ENCODE results near the gene EPHB1. TPM values are rescaled to one million over a fixed set of nuclear protein-coding genes. Genes with fewer than 3 reads are reported as not detected.

The EPHB1 gene
- total RNA-seq, 1 experiment from 2014 or later = 0.11 TPM

DNA sequence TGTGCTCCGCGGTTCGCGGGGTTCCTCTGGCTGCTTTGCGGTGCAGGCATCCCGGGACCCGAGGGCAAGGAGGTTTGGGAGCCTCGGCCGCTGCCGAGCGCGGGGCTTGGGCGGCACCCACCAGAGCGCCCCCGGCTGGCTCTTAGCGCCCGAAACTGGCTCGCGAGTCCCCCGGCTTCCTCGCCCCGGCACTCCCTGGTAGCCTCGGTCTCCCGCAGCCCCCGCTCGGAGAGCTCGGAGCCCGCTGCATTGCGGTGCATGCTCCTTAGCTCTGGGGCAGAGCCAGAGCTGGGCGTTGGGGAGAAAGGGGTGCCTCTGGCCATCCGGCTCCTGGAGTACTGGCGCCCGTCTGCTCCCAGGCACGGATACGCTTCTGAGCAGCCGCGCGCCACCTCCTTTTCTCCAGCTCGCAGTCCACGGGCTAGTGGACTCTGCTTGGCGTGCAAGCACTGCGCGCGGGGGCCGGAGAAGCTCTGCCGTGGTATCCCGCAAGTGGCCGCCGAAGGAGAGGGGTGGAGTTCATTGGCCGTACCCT lies 753 bp downstream of the EPHB1 start:
- ChIA-PET CTCF (interaction anchor here (0.8 to 2.5 kb wide), 2 partner anchors 706 to 708 kb away, joined by 6 to 12 read pairs; no protein-coding TSS in a partner anchor), POLR2A (ENCODE audit: low non-redundant PET) (interaction anchor here (0.7 kb wide), 1 partner anchor 42 kb away, joined by 19 read pairs; no protein-coding TSS in a partner anchor)
- Histone ChIP-seq H3K36me3 (ENCODE audit: insufficient read depth, low read length, poor library complexity, severe bottlenecking) (no peaks in the 10 kb centered on the region), H3K27me3 (replicated peaks; ENCODE audit: insufficient read depth, low read depth, low read length, poor library complexity) (peaks cover 58% of the 10 kb centered on the region), H3K4me3 (ENCODE audit: low read depth, low read length, poor library complexity, severe bottlenecking) (peak overlapping the region; percentile 46), H3K9me3 (ENCODE audit: low read depth, low read length, poor library complexity, severe bottlenecking) (no peaks in the 10 kb centered on the region), H3K4me1 (ENCODE audit: insufficient read depth, low read length, poor library complexity, severe bottlenecking) (peaks cover 9% of the 10 kb centered on the region), H3K27ac (ENCODE audit: low read depth, low read length, poor library complexity, severe bottlenecking) (no peak overlapping the region)
- TF ChIP-seq EZH2 (IDR thresholded peaks at IDR 0.05; ENCODE audit: borderline replicate concordance, low read depth, low read length, poor library complexity, severe bottlenecking) = peak; percentile 27
- TF ChIP-seq, protein P1, sequence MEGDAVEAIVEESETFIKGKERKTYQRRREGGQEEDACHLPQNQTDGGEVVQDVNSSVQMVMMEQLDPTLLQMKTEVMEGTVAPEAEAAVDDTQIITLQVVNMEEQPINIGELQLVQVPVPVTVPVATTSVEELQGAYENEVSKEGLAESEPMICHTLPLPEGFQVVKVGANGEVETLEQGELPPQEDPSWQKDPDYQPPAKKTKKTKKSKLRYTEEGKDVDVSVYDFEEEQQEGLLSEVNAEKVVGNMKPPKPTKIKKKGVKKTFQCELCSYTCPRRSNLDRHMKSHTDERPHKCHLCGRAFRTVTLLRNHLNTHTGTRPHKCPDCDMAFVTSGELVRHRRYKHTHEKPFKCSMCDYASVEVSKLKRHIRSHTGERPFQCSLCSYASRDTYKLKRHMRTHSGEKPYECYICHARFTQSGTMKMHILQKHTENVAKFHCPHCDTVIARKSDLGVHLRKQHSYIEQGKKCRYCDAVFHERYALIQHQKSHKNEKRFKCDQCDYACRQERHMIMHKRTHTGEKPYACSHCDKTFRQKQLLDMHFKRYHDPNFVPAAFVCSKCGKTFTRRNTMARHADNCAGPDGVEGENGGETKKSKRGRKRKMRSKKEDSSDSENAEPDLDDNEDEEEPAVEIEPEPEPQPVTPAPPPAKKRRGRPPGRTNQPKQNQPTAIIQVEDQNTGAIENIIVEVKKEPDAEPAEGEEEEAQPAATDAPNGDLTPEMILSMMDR (conservative IDR thresholded peaks at IDR 0.05; ENCODE audit: low read depth, low read length) = no peak
- DNase-seq (ENCODE audit: low spot score) = peak; percentile 11
- no TSS peak for BruUV-seq (replicated peaks)
- intact Hi-C loops (cut with micrococcal nuclease; ENCODE audit: unreplicated experiment) = loop anchor here (1.0 to 5.0 kb wide), 4 partner anchors 195 to 1246 kb away; no protein-coding TSS in a partner anchor

DNA sequence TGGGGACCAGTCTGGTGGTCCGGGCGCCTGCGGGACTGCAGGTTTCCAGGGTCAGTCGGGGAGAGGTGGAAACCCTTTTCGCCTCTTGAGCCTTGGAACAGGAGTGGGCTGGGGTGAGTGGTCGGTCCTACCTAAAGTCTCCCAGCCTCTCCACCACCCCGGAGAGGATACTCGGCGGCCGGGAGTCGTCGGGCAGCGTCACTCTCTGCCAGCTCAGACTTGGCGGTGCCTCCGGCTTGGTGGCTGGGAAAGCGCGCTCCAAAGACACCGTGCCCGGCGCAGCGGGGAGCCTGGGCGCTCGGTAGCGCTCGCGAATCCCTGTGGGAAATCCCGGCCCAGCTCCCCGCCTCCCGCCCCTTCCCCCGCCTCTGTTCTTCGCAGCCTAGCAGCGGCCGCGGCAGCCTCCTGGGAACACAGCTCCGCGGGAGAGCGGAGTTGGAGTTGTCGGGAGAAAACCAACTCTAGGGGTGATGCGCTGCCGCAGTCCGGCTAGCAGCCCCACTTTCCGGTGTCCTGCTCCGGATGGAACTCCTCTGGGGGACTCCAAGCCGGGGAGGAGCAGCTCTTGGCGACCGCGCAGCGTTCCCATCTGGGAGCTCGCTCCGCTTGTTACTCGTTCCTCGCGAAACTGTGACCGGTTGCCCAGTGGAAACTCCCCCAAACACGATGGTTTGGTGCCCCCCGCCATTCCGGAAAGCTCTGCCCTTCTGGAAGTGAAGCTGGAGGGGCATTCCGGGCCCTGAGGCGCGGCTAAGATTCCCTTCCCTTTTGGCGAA lies 1.4 kb downstream of the EPHB1 start:
- peak; percentile 24 for DNase-seq (ENCODE audit: low spot score)
- Histone ChIP-seq H3K4me1 (ENCODE audit: insufficient read depth, low read length, poor library complexity, severe bottlenecking) (peaks cover 9% of the 10 kb centered on the region), H3K27me3 (replicated peaks; ENCODE audit: insufficient read depth, low read depth, low read length, poor library complexity) (peaks cover 62% of the 10 kb centered on the region), H3K36me3 (ENCODE audit: insufficient read depth, low read length, poor library complexity, severe bottlenecking) (no peaks in the 10 kb centered on the region), H3K27ac (ENCODE audit: low read depth, low read length, poor library complexity, severe bottlenecking) (no peak overlapping the region), H3K4me3 (ENCODE audit: low read depth, low read length, poor library complexity, severe bottlenecking) (peak overlapping the region; percentile 46), H3K9me3 (ENCODE audit: low read depth, low read length, poor library complexity, severe bottlenecking) (no peaks in the 10 kb centered on the region)
- ChIA-PET CTCF (interaction anchor here (0.6 kb wide), 1 partner anchor 136 kb away, joined by 4 read pairs; no protein-coding TSS in a partner anchor), POLR2A (ENCODE audit: low non-redundant PET) (interaction anchor here (0.7 kb wide), 1 partner anchor 42 kb away, joined by 19 read pairs; no protein-coding TSS in a partner anchor)
- no TSS peak for BruUV-seq (replicated peaks)
- TF ChIP-seq, protein P1 (conservative IDR thresholded peaks at IDR 0.05; ENCODE audit: low read depth, low read length) = no peak
- peak; percentile 94 for TF ChIP-seq EZH2 (IDR thresholded peaks at IDR 0.05; ENCODE audit: borderline replicate concordance, low read depth, low read length, poor library complexity, severe bottlenecking)
- intact Hi-C loops (cut with micrococcal nuclease; ENCODE audit: unreplicated experiment) = loop anchor here (5.0 kb wide), 1 partner anchor 1246 kb away; no protein-coding TSS in a partner anchor

DNA sequence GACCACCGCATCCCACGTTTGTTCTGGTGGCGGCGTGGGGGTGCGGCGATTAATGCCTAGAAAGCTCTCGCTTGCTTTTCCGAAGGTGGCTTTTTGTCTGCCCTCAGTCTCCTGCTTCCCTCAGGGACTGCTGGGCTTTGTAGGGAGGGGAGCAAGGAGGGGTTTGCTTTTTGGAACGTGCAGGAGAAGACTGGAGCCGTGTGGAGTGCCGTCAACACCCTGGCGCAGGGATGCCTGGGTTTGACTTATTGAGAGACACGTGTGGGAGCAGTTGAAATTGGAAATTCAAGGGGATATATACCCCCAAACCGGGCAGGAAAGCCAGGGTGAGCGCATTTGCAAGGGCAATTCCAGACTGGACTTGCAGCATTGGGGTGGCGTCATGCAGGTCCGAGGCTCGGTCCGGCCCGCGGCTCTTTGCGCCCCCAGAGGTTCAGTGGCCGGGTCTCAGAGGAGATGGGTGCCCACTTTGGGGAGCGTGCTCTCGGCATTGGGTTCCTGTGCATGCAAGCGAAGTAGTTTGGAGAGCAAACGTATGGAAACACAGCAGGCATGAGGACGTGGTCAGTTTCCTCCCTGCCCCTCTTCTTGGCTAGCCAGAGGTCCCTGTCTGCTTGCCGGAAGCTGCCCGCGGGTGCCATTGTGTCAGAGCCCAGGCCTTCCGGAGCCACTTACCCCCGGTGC lies 2.1 kb downstream of the EPHB1 start:
- BruUV-seq (replicated peaks) = no TSS peak
- CTCF ChIA-PET = no interaction called here

More for the DNA sequence above, 2.1 kb downstream of the EPHB1 start:
- DNase-seq (ENCODE audit: low spot score) = no peak
- Histone ChIP-seq H3K27ac (ENCODE audit: low read depth, low read length, poor library complexity, severe bottlenecking) (no peak overlapping the region), H3K27me3 (replicated peaks; ENCODE audit: insufficient read depth, low read depth, low read length, poor library complexity) (peaks cover 62% of the 10 kb centered on the region), H3K9me3 (ENCODE audit: low read depth, low read length, poor library complexity, severe bottlenecking) (no peaks in the 10 kb centered on the region), H3K4me1 (ENCODE audit: insufficient read depth, low read length, poor library complexity, severe bottlenecking) (peaks cover 9% of the 10 kb centered on the region), H3K36me3 (ENCODE audit: insufficient read depth, low read length, poor library complexity, severe bottlenecking) (no peaks in the 10 kb centered on the region), H3K4me3 (ENCODE audit: low read depth, low read length, poor library complexity, severe bottlenecking) (peak overlapping the region; percentile 46)
- POLR2A ChIA-PET (ENCODE audit: low non-redundant PET) = no interaction called here
- intact Hi-C loops (cut with micrococcal nuclease; ENCODE audit: unreplicated experiment) = loop anchor here (5.0 kb wide), 1 partner anchor 1245 kb away; no protein-coding TSS in a partner anchor
- TF ChIP-seq, protein P1 (conservative IDR thresholded peaks at IDR 0.05; ENCODE audit: low read depth, low read length) = no peak
- TF ChIP-seq EZH2 (IDR thresholded peaks at IDR 0.05; ENCODE audit: borderline replicate concordance, low read depth, low read length, poor library complexity, severe bottlenecking) = peak; percentile 73

Measured in A673 (cell line).